NCI-H460 (cell line): ENCODE data around the gene PCDH7. TPM values are rescaled to one million over a fixed set of nuclear protein-coding genes. Genes with fewer than 3 reads are reported as not detected.

ENCODE experiments used
- DNase-seq: peaks from one replicate; pipeline ENCODE4 v3.0.0-alpha.2; 2016; ENCODE audit warnings: low read depth; ENCODE audit errors: extremely low read depth
- total RNA-seq: library from RNA; depleted of rRNA; stranded (reverse); fragments of >200 nt; shearing (Covaris generic); gene quantifications from 2 replicates; pipeline ENCODE4 v1.2.3, GENCODE V29; 2014

Gene PCDH7
- total RNA-seq, 1 experiment from 2014 or later = 5.7 TPM

DNA sequence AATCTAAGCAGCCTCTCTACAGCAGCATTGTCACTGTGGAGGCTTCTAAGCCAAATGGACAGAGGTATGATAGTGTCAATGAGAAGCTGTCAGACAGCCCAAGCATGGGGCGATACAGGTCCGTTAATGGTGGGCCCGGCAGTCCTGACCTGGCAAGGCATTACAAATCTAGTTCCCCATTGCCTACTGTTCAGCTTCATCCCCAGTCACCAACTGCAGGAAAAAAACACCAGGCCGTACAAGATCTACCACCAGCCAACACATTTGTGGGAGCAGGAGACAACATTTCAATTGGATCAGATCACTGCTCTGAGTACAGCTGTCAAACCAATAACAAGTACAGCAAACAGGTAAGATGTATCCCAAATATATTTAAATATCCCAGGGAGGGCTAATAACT lies 4.1 kb downstream of the PCDH7 start:
- DNase-seq = no peak

DNA sequence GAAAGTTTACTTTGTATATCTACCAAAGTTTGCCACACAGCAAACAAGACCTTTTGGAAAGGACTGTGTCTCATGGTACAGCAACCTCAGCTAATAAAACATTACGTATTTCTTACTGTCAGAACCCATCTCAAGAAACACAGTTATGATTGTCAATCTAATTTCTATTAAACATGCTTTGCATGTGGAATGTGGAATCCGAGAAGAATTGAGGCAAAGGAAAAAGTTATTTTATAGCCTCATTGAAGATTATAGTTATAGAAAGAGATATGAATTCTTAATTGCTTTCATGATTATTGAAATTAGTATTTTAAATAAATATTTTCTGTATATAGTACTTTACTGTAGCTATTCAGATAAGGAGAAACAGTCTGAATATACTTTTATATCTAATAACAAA lies 5.4 kb downstream of the PCDH7 start:
- no peak for DNase-seq

DNA sequence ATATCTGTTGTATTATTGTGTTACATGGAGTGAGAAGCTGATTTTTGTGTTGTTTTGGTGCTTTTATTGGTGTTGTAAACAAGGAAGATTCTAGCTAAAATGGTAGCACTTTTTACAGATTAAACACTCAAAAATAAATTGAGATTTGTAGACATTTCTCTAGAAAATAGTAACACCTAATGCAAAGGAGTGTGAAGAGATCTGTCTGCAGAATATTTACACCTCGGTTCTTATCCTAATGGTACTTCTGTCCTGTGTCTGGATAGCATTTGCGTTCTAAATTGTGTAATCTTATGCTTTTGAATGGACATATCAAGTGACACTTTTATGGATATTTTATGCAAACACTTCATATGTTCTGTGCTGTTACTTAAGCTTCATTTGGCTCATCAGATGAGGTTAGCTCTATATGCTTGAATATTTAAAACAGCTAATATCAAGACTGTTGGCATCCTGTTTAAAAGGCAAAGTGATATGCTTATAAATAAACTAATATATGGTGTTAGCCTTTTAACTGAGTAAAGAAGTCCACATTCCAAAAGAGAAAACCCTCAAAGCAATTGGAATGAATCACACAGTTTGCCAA lies 6.0 kb downstream of the PCDH7 start:
- DNase-seq = no peak

DNA sequence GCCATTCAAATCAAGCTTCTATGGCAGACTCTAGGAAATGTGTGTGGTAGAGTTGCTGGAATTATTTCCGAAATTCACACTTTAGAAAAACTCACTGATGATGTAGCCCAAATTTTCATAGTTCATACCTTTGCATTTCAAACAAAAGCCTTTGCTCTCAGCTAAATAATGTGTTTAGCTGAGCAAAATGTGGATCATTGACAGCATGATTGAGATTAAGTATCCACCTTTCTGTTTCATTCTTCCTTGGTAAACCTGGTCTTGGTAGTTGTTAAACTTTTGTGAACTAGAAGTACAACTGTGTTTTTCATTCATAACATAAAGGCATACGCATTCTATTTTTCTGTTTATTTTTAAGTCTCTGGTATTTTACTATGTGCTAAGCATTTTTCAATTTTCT lies 7.2 kb downstream of the PCDH7 start:
- DNase-seq = no peak

DNA sequence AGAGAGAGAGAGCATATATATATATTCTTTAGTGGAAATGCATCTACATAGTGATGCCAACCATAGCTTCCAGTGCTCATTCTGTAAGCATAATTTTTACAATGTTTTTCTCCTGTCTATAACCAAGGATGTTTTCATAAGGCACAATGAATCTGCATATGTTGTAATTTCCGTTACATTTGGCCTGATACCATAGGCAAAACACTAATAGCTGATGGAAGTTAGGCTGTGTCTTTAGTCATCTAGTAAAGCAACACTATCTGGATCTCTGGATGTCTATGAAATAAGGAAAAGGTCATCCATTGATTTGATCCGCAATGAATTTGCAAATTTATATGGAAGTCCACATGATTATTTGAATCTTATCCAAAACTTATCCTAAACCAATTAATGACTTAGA lies 8.1 kb downstream of the PCDH7 start:
- DNase-seq = no peak

DNA sequence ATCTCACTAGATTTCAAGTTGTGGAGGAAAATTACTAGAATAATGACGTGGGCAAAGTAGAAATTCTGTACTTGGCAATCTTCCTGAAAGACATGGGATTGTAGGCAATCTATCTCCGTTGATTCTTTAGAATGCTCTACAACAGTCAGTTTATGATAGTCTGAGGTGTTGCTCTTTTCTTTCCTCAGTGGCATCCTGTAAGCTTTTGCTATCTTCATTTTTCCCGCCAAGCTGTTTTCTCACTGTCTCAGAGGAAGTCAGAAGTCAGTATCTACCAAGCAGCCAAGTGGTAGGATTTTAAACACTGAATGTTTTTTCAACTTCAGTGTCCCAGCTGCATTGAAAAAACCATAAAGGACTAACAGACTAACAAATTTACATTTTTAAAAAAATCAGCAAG lies 23.7 kb downstream of the PCDH7 start:
- no peak for DNase-seq

DNA sequence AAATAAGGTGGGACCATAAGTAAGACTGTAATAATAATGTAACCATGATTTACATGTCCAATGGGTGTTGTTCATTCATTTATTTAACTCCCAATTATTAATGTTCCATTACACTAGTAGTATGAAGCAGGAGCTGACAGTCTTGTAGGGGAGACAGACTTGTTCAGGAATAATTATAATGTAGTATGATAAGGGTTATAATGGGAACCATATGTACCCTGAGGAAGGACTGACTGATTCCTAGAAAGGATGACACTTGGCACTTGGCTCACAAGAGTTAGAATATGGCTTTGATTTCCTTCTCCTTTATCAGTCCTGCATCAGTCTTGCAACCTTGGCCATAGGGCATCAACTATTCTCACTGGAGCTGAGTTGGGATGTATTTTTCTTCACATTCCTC lies 24.2 kb downstream of the PCDH7 start:
- no peak for DNase-seq

DNA sequence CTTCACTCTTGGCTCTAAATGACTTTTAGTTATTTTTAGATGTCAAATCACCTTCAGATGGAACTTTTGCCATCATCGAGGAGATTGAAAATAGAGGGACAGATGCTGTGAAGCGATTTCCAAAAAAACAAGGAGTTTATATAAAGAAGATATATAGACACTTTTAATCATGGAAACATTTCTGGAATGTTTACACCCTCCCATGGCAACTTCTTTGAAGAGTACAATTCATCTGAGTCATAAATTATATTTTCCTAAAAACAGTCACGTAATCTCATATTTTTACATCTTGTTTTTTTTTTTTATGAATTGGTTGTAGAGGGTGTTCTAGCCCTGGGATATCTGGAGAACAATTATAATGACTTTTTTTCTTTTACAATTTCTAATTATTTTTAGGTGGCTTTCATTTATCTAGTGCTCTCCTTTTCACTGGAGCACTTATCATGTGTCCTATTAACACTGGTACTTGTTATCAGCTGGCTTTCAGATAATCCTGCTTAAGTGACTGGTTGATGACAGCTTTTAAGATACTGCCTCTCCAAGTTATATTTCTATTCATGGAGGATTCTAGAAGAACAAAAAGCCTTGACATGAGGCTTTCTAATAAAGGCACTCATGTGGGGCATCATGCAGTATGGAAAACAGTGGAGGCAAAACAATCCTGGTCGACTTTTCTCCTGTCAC lies 24.9 kb downstream of the PCDH7 start:
- no peak for DNase-seq

DNA sequence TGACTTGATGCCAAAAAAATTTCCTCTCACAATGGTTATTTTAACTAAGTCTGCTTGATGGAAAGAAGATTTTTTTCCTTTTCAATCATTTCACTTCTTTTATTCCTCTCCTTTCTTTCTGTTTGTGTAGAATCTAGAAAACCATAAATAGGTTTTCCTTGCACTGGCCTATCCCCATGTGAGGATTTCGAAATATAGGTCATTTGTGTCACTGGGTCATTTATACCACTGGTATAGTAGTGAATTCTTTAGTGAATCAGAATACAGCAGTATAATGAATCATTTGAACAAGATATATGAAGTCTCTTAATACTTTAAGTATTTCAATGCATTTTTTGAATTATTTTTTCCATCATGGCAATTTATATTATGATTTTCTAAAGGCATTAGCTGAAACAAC lies 26.6 kb downstream of the PCDH7 start:
- DNase-seq = no peak

DNA sequence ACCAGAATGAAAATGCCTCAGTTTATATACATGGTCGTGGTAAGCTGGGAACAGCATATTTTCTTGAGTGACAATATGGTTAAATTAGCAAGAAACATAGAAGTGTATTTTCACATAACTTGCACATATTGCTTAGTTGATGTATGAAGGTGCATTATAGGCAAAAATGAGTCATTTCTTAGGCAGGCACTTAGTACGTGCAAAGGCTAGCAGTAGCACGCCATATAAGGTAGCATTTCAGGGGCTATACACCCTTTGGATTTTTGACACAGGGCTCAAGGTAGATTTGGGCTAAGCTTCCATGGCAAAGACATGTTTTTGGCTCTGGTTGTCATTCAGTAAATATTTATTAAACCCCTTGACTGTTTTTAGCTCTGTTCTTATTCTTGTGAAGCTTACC lies 33.1 kb downstream of the PCDH7 start:
- no peak for DNase-seq

DNA sequence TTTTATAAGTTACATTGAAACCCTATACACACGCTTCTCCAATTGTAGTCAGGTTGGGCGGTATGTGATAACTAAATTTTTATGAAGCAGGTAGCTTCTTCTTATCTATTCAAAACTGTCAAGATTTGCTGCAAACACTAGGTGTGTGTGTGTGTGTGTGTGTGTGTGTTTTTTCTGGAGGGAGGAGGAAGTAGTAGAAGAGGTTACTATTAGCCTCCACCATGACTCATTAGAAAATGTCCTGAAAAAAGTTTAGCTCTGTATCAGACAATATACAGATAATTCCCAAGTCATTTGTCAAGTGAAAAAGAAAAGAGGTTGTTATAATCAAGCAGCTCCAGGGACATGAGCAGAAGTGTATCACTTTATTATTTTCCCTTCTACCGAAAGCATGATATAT lies 33.9 kb downstream of the PCDH7 start:
- no peak for DNase-seq

DNA sequence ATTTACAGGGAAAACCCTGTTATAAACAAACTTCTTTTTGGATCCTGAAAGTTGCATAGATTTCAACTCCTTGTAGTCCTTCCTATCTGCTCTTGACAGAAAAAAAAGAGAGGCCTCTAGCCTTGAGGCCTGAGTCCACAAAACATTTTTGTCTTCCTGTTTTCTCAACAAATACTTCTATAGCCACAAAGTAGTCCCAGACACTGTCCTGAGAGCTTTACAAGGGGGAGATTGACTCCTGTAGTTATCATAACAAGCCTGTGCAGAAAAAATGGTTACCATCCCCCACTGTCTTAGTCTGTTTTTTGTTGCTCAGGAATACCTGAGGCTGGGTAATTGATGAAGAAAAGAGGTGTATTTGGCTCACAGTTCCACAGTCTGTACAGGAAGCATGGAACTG lies 35.2 kb downstream of the PCDH7 start:
- no peak for DNase-seq

DNA sequence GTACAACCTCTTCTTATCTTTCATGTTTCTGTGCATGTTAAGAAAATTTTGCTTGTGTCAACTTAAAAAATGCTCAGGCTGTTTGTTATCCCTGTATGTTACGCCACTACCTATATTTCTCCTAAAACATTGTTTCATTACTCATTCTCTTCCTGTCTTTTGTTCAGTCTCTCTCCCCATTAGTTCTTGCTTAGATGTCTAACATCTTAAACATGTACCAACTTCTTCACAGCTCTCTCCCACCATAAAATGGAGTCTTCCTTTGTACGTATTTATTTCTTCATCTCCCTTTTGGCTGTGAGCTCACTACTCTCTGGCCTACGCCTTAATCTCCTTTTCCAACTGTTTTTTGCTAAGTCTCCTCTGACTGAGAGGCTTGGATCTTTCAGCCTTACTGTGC lies 36.4 kb downstream of the PCDH7 start:
- no peak for DNase-seq

DNA sequence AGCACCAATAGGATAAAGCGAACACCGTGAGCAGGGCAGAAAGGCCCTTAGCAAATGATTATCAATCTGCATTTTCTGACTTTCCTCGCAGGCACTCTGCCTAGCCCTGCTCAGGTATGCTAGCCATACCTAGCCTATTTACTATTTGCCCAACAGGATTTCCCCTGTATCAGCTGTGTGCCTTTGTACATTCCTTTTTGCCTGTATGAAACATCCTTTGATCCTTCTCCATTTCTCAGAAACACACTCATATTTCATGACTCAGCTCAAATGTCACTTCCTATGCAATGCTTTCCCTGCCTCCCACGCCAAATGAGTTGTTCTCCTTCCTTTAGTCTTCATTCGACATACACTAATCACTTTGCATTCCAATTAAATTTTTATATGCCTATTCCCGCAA lies 37.2 kb downstream of the PCDH7 start:
- DNase-seq = no peak

DNA sequence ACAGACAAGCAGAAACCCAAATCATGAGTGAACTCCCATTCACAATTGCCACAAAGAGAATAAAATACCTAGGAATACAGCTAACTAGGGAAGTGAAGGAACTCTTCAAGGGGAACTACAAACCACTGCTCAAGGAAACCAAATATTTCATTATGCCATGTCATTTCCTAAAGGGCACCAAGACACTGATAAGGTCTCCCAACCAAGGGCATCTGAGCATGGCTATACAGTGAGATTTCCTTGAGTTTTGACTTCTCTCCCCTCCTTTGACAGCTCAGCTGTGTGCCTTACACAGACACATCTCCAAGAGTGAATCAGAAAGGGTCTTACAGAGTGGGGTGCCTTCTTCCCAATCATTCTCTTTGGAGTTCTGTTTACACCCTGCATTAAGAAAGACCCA lies 40.4 kb downstream of the PCDH7 start:
- DNase-seq = no peak

DNA sequence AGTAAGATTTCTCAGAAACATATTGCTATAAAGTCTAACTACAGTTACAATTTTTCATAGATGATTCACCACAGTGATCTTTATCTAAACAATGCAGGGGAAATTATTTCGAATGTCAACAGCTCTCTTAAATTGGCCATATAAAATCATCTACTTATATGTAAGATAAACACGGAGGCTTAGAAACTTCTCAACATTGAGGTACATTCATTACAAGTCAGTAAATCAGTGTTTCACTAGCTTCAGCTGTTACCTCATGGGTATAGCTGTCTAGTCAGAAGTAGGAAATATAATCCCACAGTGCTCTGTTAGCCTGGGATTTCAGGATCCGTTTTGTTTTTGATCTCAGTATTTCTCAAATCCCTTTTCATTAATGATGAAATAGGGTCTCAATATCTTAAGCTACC lies 43.2 kb downstream of the PCDH7 start:
- no peak for DNase-seq

DNA sequence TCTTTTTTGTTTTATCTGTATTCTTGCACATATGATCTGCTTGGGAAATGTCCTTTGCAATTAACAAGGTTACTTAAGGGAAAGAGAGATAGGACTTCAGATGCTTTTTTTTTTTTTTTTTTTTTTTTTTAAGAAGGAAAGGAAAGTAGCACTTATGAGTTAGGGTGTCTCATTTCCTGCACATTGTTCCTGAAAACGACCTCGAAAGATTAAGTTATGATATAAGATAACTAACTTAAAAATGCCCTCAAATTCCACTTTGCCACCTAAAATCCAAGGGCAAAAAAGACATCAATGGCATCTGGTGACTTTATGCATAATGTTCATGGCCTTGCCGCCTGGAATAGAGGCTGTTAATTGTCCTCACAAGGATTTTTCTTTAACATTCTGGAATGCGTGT lies 44.9 kb downstream of the PCDH7 start:
- no peak for DNase-seq

DNA sequence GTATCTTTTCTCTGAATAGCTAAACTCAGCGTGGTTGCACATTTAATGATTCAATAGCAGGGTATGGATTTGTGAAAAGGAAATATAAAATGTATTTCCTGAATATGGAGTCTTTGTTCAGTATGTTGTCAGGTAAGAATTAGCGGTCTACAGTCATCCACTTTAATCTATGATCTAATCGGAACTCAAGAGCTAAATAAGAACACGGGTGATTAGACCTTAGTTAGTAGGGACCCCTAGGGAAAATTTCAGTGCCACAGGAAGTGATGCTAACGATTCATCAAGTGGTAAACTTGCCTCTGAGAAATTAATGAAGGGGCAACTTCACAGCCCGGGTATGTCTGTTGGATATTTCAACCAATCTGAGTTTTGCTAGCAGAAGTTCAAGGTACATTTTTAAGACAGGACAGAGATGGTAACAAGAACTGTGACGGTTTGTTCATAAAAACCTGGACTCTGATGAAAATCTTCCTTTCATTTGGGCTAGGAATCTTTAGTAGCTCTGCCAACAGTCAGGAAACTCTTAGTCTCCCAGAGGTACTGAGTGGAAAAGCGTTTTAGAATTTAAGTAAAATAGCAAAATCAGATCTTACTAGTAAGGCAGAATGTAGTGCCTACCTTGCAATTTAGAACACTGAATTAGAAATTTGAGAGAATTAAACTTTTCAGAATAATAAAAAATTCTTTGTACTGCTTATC lies 47.1 kb downstream of the PCDH7 start:
- DNase-seq = no peak

DNA sequence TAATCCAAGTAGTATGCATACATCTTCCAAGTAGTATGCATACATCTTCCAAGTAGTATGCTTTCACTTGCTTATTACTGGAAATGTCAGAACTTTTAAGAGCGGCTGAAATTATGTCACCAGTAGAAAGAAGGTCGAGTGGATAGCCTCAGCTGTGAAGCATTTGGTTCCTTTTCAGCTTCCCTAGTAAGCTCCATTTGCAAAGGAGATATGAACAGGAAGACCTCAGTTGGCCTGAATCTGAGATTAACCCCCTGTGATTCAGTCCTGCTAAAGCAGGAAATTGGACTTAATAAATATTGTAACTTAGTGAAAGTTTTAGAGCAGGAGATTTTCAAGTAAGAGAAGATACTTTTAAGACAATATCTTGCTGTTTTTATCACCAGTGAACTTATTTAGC lies 48.1 kb downstream of the PCDH7 start:
- DNase-seq = no peak

DNA sequence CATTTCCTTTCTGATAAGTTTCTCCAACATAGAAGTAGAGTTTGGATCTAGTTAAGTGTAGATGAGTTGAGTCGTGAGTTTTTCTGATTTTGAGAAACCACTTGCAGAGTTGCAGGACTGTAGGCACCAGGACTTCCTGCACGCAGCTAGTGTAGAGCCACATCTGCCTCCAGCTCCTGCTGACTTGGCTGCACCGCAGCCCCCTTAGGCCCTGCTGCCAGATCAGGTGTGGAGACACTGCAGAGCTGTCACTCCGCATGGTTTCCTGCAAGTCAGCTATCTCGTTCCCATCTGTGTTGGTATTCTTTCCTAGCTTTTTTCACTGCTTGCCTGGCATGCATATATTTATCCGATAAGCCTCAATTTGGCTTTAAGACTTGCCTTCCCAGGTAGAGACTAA lies 48.9 kb downstream of the PCDH7 start:
- DNase-seq = no peak

DNA sequence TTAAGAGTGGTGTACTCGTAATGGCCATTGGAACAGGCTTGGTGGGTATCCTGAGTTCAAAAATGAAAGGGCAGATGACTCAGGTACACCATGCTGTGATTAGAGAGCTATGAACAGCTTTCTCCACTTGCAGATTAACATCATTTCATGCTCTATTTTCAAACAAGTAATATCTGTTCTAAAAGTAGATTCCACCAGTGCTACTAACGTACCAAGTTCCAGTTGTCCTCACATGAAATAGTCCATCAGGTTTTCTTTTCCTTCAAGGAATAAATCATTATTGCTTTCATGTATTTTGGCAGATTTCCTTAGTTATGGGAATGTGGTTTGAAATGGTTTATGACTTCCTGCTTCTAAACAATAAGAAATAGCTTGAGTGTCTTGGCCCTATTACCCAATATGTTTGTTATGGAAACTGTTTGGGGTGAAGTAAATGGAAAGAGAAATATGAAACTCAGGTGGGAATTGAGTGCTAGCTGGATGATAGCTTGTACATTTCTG lies 49.9 kb downstream of the PCDH7 start:
- DNase-seq = no peak

DNA sequence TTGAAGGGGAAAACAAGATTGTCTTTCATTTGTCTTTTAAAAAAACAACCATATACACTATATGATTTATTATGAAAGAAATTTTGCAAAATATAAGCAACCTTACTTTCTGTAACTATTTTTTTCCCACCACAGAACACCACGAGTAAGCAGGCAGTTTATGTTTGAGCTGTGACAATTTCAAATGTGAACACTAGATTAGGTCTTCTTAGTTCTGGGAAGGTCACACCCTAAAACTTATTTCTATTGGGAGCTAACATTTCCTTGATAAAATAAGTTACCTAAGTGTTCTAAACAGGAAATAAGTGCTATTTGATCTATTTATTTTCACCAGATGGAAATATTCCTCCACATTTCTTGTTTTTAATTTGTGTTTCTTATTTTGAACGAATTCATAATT lies 50.6 kb downstream of the PCDH7 start:
- DNase-seq = no peak
